ENCODE data around the gene ISL2.

DNA sequence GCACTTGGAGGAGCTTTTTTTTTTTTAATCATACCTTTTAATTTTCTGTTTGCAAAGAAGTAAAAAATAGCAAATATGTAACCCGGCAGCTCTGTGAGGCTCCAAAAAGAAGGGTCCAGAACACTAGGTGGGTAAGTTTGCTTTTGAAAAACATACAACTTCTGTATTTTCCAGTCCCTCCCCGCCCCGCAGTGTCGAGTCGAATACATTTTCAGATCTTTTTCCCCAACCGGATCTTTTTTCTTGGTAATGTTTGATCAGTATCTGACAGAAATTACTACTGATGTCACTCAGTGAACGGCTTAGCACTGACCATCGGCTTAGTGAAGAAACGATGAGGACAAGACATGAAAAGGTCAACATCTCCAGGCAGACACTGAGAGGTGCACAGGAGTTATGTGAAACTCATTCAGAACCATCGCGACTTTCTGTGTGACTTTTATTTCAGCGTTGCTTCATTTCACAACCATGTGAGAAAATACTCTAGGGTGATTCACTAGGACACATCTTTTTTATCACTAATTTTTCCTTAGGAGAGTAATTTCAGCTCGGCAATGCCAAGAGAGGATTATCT lies 11.0 kb downstream of the ISL2 start:
- TF ChIP-seq, protein P1, sequence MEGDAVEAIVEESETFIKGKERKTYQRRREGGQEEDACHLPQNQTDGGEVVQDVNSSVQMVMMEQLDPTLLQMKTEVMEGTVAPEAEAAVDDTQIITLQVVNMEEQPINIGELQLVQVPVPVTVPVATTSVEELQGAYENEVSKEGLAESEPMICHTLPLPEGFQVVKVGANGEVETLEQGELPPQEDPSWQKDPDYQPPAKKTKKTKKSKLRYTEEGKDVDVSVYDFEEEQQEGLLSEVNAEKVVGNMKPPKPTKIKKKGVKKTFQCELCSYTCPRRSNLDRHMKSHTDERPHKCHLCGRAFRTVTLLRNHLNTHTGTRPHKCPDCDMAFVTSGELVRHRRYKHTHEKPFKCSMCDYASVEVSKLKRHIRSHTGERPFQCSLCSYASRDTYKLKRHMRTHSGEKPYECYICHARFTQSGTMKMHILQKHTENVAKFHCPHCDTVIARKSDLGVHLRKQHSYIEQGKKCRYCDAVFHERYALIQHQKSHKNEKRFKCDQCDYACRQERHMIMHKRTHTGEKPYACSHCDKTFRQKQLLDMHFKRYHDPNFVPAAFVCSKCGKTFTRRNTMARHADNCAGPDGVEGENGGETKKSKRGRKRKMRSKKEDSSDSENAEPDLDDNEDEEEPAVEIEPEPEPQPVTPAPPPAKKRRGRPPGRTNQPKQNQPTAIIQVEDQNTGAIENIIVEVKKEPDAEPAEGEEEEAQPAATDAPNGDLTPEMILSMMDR (IDR thresholded peaks at IDR 0.05) = no peak
- no peak for TF ChIP-seq EP300 (IDR thresholded peaks at IDR 0.05)
